ENCODE results near the gene CERS6.
A peak's percentile ranks its signal among the peaks of the same experiment; 100 is the strongest.

Gene CERS6

DNA sequence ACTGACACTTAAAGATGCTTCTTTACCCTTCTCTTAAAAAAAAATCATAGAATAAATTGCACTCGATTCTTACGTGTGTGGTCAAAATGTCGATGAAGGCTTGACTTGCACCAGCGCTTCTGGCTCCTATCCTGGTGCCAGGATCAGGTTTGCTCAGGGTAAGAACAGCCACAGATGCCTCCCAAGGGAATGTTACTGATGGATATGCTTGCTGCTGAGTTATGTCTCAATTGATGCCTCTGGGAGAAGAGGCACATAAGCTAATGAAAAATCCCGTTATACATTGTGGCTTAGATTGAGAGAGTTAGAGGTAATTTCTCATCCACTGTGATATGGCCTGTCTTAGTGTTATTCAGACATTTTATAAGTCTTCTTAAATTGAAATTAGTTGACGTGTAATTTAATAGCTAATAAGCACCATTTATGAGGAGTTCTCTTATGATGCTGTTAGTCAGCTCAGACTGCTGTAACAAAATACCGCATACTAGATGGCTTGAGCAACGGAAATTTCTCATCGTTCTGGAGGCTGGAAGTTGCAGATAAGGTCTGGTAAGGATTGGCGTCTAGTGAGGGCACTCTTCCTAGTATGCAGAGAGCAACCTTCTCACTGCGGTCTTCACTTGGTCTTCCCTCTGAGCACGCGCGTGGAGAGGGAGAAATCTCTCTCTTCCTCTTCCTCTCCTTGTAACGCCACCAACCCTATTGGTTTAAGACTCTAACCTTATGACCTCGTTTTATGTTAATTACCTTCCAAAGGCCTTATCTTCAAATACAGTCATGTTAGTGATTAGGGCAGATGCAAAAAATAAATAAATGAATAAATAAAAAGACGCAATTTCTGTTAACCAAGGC is 229.8 kb downstream of the CERS6 start:
- intact Hi-C loops (cut with micrococcal nuclease): loop anchor here (2.0 kb wide), 1 partner anchor 339 kb away; no protein-coding TSS in a partner anchor
- H3K27ac Mint-ChIP-seq: peak overlapping the region; percentile 46

DNA sequence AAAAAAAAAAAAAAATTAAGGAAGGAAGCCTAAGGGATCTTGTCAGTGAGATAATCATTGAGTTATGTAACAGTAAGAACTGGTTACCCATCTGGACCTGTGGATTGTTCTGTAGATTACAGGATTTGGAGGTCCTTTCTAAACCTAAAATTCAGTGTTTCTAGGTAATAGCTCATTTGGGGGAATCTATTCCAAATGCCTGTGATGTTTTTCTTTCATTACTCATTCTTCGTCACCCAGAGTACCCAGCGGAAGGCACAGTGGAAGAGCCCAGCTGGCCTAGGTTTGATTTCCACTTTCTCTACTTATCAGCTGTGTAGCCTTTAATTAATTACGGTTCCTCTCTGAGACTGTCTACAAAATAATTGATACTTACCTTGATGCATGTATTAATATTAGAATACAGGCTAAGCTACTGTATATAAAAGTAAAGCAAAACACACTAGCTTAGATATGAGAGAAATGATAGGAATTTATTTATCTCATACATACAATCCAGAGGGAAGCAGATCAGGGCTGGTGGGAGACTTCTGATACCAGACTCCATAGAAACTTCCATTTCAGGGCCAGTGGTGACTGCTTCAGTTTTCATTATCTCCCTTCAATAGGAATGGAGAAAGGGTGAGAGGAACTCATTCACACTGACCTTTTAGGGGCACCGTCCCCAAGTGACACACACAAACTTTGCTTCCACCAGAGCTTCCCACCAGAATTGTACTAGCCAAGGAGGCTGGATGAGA is 230.6 kb downstream of the CERS6 start:
- H3K36me3 Mint-ChIP-seq (ENCODE audit: low read depth): peaks cover 7% of the 10 kb centered on the region
- peak overlapping the region; percentile 46 for H3K27ac Mint-ChIP-seq
- H3K4me3 Mint-ChIP-seq: no peak overlapping the region
- peaks cover 21% of the 10 kb centered on the region for H3K4me1 Mint-ChIP-seq (ENCODE audit: low read depth)
- no peaks in the 10 kb centered on the region for H3K9me3 Mint-ChIP-seq
- no peaks in the 10 kb centered on the region for H3K27me3 Mint-ChIP-seq
- intact Hi-C loops (cut with micrococcal nuclease): loop anchor here (2.0 kb wide), 1 partner anchor 340 kb away; no protein-coding TSS in a partner anchor

More for the DNA sequence above, 229.8 kb downstream of the CERS6 start:
- Mint-ChIP-seq H3K4me1 (ENCODE audit: low read depth) (peaks cover 21% of the 10 kb centered on the region), H3K9me3 (no peaks in the 10 kb centered on the region), H3K27me3 (no peaks in the 10 kb centered on the region), H3K4me3 (peak overlapping the region; percentile 34), H3K36me3 (ENCODE audit: low read depth) (no peaks in the 10 kb centered on the region)

DNA sequence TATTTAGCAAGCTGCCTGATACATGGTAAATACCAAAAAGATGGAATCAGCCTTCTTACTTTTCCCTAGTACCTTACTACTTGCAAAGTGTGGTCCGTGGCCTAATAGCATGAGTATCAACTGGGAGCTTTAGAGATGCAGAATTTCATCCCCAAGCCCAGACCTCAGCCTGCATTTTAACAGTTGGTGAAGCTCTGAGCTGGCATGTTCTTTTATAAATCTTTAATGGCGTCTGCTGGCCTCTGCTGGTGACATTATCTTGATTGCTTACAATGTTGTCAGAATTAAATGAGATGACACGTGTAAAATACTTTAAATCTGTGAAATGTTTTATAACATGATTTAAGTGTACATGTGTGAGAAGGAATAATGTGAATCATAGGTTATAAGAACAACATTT is 231.2 kb downstream of the CERS6 start:
- H3K4me3 Mint-ChIP-seq: no peak overlapping the region
- no peak overlapping the region for H3K27ac Mint-ChIP-seq
- peaks cover 21% of the 10 kb centered on the region for H3K4me1 Mint-ChIP-seq (ENCODE audit: low read depth)
- intact Hi-C loops (cut with micrococcal nuclease): loop anchor here (2.0 kb wide), 1 partner anchor 341 kb away; no protein-coding TSS in a partner anchor
- peaks cover 12% of the 10 kb centered on the region for H3K36me3 Mint-ChIP-seq (ENCODE audit: low read depth)
- no peaks in the 10 kb centered on the region for H3K27me3 Mint-ChIP-seq
- H3K9me3 Mint-ChIP-seq: no peaks in the 10 kb centered on the region

DNA sequence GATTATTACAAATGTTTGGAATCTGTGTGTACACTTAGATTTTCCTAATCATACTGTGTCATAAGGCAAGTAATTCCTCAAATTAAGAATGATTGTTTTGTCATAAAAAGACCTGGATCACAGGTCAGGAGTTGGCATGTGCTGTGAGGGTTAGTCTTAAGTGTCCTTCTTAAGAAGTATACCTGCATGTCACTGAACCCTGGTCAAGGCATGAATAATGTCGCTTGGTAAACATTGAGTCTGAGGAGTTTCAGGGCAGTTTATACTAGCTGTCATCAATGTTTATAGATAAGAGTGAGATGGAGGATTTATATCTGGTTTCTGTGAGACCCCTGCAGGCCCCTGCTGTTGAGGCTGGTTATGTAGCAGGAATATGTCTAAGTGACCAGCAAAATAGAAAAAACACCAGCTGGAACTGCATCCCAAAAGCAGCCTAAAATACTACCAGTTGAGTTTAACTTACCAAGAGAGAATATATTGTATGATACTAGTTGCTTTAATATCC is 234.4 kb downstream of the CERS6 start:
- no peak overlapping the region for H3K27ac Mint-ChIP-seq
- H3K36me3 Mint-ChIP-seq (ENCODE audit: low read depth): peaks cover 28% of the 10 kb centered on the region
- H3K27me3 Mint-ChIP-seq: no peaks in the 10 kb centered on the region
- no peaks in the 10 kb centered on the region for H3K9me3 Mint-ChIP-seq
- intact Hi-C loops (cut with micrococcal nuclease): no loop called here
- no peak overlapping the region for H3K4me3 Mint-ChIP-seq
- peaks cover 13% of the 10 kb centered on the region for H3K4me1 Mint-ChIP-seq (ENCODE audit: low read depth)

DNA sequence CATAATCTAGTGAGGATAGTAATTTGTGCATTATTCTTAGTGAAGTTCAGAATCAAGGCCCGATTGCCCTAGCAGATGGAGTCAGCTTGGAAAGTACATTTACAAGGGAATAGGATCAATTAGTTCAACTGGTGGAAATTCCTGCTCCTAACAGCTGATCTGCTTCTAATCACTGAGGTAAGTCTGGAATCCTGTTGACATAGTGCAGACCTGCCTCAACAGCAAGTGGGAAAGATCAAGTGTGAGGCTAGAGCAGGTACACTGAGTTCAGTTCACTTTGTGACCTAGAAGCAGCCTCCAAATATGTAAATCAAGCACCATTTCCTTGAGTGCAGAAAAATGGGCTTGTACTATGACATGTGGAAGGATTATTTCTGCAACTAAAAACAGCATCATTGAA is 235.1 kb downstream of the CERS6 start:
- H3K36me3 Mint-ChIP-seq (ENCODE audit: low read depth): peaks cover 36% of the 10 kb centered on the region
- peaks cover 6% of the 10 kb centered on the region for H3K4me1 Mint-ChIP-seq (ENCODE audit: low read depth)
- H3K9me3 Mint-ChIP-seq: no peaks in the 10 kb centered on the region
- no peaks in the 10 kb centered on the region for H3K27me3 Mint-ChIP-seq
- intact Hi-C loops (cut with micrococcal nuclease): no loop called here
- no peak overlapping the region for H3K4me3 Mint-ChIP-seq
- no peak overlapping the region for H3K27ac Mint-ChIP-seq

DNA sequence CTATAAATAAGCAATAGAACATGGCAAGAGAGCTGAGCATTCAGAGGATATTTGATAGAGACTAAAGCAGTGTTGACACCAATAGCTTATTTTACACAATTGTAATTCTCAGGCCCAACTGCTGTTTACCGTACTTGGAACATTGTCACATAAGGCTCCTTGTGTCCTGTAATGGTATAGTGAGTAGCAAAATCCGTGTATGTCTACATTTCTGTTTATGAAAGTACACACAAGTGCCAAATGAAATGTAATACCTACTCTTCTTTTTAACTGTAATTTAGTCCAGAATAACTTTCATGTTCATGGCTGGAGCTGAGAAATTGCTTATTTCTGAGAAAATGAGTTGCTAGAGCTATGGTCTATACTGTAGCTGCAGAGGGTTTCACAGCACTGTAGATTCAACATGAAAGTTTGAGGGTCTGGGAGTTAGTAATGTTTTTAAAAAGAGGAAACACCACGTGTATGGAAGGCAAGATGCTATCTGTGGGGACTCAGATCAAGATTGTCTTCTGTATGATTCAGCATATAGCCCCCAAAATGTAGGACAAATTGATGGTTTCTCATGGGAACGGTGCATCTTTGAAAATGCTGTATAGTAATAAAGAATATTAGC is 236.2 kb downstream of the CERS6 start:
- H3K4me3 Mint-ChIP-seq: no peak overlapping the region
- no peaks in the 10 kb centered on the region for H3K4me1 Mint-ChIP-seq (ENCODE audit: low read depth)
- intact Hi-C loops (cut with micrococcal nuclease): no loop called here
- peaks cover 42% of the 10 kb centered on the region for H3K36me3 Mint-ChIP-seq (ENCODE audit: low read depth)
- H3K9me3 Mint-ChIP-seq: no peaks in the 10 kb centered on the region
- H3K27me3 Mint-ChIP-seq: no peaks in the 10 kb centered on the region
- no peak overlapping the region for H3K27ac Mint-ChIP-seq

DNA sequence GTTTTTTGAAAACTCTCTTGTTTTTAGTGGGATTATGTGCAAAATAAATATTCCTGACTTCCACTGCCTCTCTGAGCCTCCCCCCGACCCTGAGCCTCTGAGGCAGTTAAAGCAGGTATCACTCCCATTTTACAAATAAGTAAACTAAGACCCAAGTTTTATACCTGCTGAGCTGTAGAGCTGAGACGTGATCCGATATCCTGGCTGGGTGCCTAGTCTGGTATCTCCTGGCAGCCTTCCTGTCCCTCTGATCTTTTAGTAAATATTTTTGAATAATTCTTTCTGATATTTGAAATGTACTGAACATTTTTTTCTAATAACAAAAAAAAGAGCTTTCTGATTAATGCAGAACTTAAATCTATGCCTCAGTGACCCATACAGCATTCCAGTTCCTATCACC is 238.1 kb downstream of the CERS6 start:
- Mint-ChIP-seq H3K4me3 (no peak overlapping the region), H3K9me3 (no peaks in the 10 kb centered on the region), H3K36me3 (ENCODE audit: low read depth) (peaks cover 56% of the 10 kb centered on the region), H3K27me3 (no peaks in the 10 kb centered on the region), H3K4me1 (ENCODE audit: low read depth) (no peaks in the 10 kb centered on the region), H3K27ac (no peak overlapping the region)
- intact Hi-C loops (cut with micrococcal nuclease): no loop called here

DNA sequence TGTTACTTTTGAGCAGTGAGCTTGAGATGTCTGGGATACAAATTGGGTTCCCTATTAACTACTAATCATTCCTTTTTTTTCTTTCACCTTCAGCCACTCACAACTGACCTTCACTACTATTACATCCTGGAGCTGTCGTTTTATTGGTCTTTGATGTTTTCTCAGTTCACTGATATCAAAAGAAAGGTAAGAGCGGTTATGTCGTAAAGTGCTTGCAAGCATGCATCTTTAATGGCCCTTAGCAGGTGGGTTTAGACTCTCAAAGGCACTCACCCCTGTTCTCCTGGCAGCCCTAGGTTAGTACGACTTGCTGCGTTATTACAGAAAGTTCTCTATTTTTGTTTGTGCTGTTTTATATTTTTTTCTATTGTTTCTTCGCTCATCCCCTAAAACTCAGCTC is 238.8 kb downstream of the CERS6 start:
- H3K27ac Mint-ChIP-seq: no peak overlapping the region
- no peaks in the 10 kb centered on the region for H3K4me1 Mint-ChIP-seq (ENCODE audit: low read depth)
- intact Hi-C loops (cut with micrococcal nuclease): no loop called here
- no peak overlapping the region for H3K4me3 Mint-ChIP-seq
- no peaks in the 10 kb centered on the region for H3K9me3 Mint-ChIP-seq
- no peaks in the 10 kb centered on the region for H3K27me3 Mint-ChIP-seq
- H3K36me3 Mint-ChIP-seq (ENCODE audit: low read depth): peaks cover 56% of the 10 kb centered on the region

DNA sequence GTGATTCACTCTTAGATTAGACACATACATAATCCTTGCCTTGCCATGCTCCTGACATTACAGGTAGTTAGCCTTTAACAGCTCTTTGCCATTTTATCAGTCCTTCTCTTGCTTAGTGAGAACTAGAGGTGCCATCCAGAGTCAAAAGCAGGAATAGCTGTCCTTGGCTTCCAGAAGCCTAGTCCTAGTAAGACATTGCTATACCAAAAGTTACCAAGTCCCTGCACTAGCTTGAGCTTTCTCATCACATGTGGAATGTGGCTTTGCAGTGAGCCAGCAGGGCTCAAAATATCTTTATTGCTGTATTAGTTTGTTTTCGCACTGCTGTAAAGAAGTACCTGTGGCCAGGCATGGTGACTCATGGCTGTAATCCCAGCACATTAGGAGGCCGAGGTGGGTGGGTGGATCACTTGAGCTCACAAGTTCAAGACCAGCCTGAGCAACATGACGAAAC is 241.6 kb downstream of the CERS6 start:
- no peaks in the 10 kb centered on the region for H3K4me1 Mint-ChIP-seq (ENCODE audit: low read depth)
- H3K36me3 Mint-ChIP-seq (ENCODE audit: low read depth): peaks cover 45% of the 10 kb centered on the region
- no peak overlapping the region for H3K4me3 Mint-ChIP-seq
- no peaks in the 10 kb centered on the region for H3K9me3 Mint-ChIP-seq
- intact Hi-C loops (cut with micrococcal nuclease): no loop called here
- no peak overlapping the region for H3K27ac Mint-ChIP-seq
- no peaks in the 10 kb centered on the region for H3K27me3 Mint-ChIP-seq

DNA sequence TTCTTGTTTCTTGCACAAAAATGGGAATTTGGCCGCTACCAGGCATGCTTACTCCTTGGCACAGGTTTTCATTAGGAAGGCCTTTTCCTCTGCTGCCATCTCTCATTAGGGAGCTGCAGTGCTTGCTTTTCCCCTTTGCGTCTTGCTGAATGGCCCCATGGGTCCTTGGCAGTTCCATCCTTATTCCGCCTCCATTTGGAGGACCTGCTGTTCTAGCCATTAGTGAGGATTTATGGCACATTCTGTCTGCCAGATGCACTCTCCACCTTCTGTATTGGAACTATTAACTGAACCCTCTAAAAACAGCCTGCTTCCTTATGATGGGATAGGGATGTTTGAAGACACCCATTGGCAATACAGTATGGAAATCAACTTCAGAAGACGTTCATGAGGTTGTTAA is 242.9 kb downstream of the CERS6 start:
- no peaks in the 10 kb centered on the region for H3K9me3 Mint-ChIP-seq

DNA sequence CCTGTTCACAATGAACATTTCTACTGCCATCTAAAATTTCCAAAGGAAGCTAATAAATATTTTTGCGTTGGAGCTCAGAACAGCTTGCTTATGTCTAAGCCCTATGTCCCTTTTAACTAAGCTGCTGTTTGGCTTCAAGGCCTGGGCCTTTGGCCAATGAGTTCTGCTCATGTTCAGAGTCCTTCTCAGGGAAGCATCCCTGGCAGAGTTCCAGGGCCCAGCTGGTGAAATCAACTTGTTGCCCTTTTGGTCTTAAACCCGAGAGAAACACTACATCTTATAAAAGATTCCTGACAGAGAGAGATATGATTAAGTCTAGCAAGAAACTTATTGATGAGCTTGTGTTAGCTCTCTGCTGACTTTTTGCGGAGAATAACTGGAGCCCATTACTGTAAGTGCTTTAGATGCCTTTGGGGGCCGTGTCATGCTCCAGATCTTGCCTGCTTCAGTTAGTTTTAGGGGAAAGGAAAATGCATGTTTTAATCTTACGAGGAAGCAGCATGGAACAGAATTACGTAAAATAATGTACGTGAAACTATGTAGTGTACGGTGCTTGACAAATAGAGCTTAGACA is 243.9 kb downstream of the CERS6 start:
- Mint-ChIP-seq H3K36me3 (ENCODE audit: low read depth) (peaks cover 42% of the 10 kb centered on the region), H3K27me3 (no peaks in the 10 kb centered on the region), H3K4me3 (no peak overlapping the region), H3K9me3 (no peaks in the 10 kb centered on the region), H3K4me1 (ENCODE audit: low read depth) (no peaks in the 10 kb centered on the region), H3K27ac (no peak overlapping the region)
- intact Hi-C loops (cut with micrococcal nuclease): no loop called here

More for the DNA sequence above, 242.9 kb downstream of the CERS6 start:
- H3K4me1 Mint-ChIP-seq (ENCODE audit: low read depth): no peaks in the 10 kb centered on the region
- no peak overlapping the region for H3K27ac Mint-ChIP-seq
- no peaks in the 10 kb centered on the region for H3K27me3 Mint-ChIP-seq
- H3K4me3 Mint-ChIP-seq: no peak overlapping the region
- intact Hi-C loops (cut with micrococcal nuclease): no loop called here
- H3K36me3 Mint-ChIP-seq (ENCODE audit: low read depth): peaks cover 43% of the 10 kb centered on the region

DNA sequence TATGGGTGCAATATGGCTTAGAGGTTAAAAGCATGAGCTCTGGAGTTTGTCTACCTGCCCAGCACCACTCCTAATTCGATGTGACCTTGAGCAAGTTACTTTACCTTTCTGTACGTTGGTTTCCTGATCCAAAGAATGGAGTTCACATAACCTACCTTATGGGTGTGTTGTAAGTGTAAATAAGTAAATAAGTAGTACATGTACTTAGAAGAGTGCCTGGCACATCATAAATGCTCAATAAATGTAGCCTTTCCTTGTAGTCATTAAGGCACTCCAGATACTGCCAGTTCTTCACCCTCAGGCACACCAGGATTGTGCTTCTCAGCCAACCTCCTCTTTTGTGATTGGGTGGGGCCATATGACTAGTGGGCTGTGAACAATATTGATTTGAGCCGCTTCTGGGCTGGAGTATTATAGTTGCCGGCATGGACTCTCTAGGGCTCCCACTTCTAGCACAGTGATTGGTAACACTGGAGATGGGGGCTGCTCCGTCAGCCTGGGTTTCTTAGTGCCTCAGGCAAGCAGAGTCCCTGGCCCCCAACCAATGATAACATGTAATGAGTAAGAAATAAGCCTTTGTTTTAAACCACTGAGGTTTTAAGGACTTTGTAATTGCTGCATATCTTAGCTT is 244.7 kb downstream of the CERS6 start:
- Mint-ChIP-seq H3K27me3 (no peaks in the 10 kb centered on the region), H3K4me3 (no peak overlapping the region), H3K9me3 (no peaks in the 10 kb centered on the region), H3K4me1 (ENCODE audit: low read depth) (no peaks in the 10 kb centered on the region), H3K36me3 (ENCODE audit: low read depth) (peaks cover 38% of the 10 kb centered on the region), H3K27ac (no peak overlapping the region)
- intact Hi-C loops (cut with micrococcal nuclease): no loop called here

DNA sequence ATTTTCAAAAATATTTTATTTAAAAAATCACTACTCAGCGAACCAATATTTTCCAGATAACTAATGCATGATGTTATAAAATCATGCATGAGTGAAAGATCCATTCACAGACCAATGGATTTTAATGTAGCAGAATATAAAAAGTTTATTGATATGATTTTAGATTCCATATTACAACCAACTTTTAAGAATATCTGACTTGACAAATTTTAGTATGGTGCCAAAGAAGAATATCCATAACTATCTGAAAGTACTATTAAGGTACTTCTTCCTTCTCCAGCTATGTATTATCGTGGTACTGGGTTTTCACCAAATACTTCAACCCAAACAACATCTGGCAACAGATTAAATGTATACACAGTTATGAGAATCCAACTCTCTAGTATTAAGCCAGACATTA is 246.5 kb downstream of the CERS6 start:
- H3K36me3 Mint-ChIP-seq (ENCODE audit: low read depth): peaks cover 24% of the 10 kb centered on the region
- H3K4me3 Mint-ChIP-seq: no peak overlapping the region
- no peaks in the 10 kb centered on the region for H3K9me3 Mint-ChIP-seq
- intact Hi-C loops (cut with micrococcal nuclease): no loop called here
- H3K27ac Mint-ChIP-seq: no peak overlapping the region
- no peaks in the 10 kb centered on the region for H3K27me3 Mint-ChIP-seq
- H3K4me1 Mint-ChIP-seq (ENCODE audit: low read depth): no peaks in the 10 kb centered on the region
